ENCODE results near the gene USH1C.

Gene USH1C

DNA sequence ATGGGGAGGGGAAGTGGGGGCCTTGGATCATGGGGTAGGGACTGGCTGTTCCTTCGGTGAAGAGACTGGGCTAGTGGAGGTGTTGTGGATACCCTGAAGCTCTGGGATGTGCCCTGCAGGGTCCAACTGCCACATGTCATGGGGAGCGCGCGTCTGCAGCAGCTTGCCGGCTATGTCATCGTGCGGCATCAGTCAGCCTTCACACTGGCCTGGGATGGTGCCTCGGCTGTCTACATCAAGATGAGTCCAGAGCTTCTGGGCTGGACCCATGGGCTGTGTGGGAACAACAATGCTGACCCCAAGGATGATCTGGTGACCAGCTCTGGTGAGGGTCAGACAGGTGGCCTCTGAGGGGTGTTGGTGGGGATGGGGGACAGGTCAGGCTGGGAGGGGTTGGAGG lies 12.8 kb upstream of the USH1C start:
- Histone ChIP-seq H3K36me3 (ENCODE audit: low read depth) (no peaks in the 10 kb centered on the region), H3K27me3 (ENCODE audit: insufficient read depth, poor library complexity, severe bottlenecking) (no peaks in the 10 kb centered on the region), H3K9me3 (ENCODE audit: severe bottlenecking) (no peaks in the 10 kb centered on the region), H3K4me3 (ENCODE audit: severe bottlenecking) (no peak overlapping the region), H3K27ac (ENCODE audit: poor library complexity, severe bottlenecking) (no peak overlapping the region), H3K4me1 (ENCODE audit: insufficient read depth, poor library complexity, severe bottlenecking) (no peaks in the 10 kb centered on the region)
- TF ChIP-seq, protein P1, sequence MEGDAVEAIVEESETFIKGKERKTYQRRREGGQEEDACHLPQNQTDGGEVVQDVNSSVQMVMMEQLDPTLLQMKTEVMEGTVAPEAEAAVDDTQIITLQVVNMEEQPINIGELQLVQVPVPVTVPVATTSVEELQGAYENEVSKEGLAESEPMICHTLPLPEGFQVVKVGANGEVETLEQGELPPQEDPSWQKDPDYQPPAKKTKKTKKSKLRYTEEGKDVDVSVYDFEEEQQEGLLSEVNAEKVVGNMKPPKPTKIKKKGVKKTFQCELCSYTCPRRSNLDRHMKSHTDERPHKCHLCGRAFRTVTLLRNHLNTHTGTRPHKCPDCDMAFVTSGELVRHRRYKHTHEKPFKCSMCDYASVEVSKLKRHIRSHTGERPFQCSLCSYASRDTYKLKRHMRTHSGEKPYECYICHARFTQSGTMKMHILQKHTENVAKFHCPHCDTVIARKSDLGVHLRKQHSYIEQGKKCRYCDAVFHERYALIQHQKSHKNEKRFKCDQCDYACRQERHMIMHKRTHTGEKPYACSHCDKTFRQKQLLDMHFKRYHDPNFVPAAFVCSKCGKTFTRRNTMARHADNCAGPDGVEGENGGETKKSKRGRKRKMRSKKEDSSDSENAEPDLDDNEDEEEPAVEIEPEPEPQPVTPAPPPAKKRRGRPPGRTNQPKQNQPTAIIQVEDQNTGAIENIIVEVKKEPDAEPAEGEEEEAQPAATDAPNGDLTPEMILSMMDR (IDR thresholded peaks at IDR 0.05; ENCODE audit: poor library complexity, severe bottlenecking), result no peak
- ATAC-seq (ENCODE audit: low read depth) (no peak), DNase-seq (ENCODE audit: low spot score) (no peak)

DNA sequence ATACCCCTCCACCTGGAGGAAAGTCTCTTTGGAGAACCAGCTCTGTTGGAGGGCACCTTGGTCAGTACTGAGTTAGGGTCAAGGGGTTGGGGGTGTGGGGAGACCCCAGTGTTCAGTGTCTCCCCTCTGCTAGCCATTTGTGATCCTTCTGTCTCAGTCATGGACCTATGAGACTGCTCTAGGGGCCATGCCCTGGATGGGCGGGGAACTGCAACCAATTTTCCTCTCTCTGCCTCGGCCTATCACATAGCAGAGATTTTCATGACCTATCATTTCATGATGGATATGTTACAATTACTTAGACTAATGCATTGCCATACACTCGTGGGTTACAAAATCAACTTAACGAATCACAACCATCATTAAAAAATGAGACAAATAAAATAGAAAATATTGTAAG lies 10.3 kb upstream of the USH1C start:
- no peak overlapping the region for H3K4me3 ChIP-seq (ENCODE audit: severe bottlenecking)
- TF ChIP-seq, protein P1 (IDR thresholded peaks at IDR 0.05; ENCODE audit: poor library complexity, severe bottlenecking), result no peak
- no peaks in the 10 kb centered on the region for H3K36me3 ChIP-seq (ENCODE audit: low read depth)
- DNase-seq (ENCODE audit: low spot score) (no peak), ATAC-seq (ENCODE audit: low read depth) (no peak)
- no peaks in the 10 kb centered on the region for H3K27me3 ChIP-seq (ENCODE audit: insufficient read depth, poor library complexity, severe bottlenecking)
- H3K4me1 ChIP-seq (ENCODE audit: insufficient read depth, poor library complexity, severe bottlenecking), result no peaks in the 10 kb centered on the region
- H3K9me3 ChIP-seq (ENCODE audit: severe bottlenecking), result no peaks in the 10 kb centered on the region
- no peak overlapping the region for H3K27ac ChIP-seq (ENCODE audit: poor library complexity, severe bottlenecking)

DNA sequence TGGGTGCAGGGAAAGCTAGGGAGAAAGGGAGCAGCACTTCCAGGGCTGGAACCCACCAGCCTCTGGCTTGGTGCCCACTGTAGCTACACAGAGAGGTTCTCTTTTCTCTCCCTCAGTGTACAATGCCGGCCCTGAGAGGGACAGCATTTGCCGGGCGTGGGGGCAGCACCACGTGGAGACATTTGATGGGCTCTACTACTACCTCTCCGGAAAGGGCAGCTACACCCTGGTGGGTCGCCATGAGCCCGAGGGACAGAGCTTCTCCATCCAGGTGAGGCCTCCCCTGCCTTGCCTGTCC lies 9.0 kb upstream of the USH1C start:
- Histone ChIP-seq H3K27ac (ENCODE audit: poor library complexity, severe bottlenecking) (no peak overlapping the region), H3K36me3 (ENCODE audit: low read depth) (no peaks in the 10 kb centered on the region), H3K4me1 (ENCODE audit: insufficient read depth, poor library complexity, severe bottlenecking) (no peaks in the 10 kb centered on the region), H3K9me3 (ENCODE audit: severe bottlenecking) (no peaks in the 10 kb centered on the region), H3K27me3 (ENCODE audit: insufficient read depth, poor library complexity, severe bottlenecking) (no peaks in the 10 kb centered on the region), H3K4me3 (ENCODE audit: severe bottlenecking) (no peak overlapping the region)
- TF ChIP-seq, protein P1 (IDR thresholded peaks at IDR 0.05; ENCODE audit: poor library complexity, severe bottlenecking), result no peak
- ATAC-seq (ENCODE audit: low read depth) (no peak), DNase-seq (ENCODE audit: low spot score) (peak; percentile 47)

DNA sequence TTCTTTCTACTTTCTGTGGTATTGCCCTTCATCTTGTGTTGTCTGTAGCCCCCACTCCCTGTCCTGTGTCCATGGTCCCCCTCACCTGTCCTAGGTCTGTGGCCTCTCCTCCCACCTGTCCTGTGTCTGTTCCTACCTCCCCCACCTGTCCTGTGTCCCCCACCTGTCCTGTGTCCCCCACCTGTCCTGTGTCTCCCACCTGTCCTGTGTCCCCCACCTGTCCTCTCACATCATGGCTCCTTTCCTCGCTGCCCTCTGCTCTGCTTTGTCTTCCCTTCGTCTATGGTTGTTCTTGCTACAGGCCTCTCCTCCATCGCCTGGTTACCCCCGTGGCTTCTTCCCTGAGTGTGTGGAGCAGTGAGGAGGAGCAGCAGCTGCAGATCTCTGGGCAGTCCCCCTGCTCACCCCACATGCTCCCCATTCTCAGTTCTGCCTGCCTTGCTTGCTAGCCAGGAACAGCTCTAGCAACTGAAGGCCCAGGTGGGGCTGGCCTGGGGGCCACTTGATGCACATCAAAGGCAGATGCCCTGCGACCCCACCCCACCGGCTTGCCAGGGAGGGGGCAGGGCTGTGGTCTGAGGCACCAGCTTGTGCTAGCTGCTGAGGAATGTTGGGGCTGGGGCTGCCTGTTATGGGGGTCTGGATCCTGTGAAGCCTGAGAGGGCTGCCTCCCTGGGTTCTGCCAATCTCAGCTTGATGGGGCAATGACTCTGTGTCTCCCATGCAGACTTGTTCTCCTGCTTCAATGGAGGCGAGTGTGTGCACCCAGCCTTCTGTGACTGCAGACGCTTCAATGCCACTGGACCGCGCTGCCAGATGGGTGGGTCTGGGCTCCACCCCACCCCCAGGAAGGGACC lies 8.4 kb upstream of the USH1C start:
- H3K4me1 ChIP-seq (ENCODE audit: insufficient read depth, poor library complexity, severe bottlenecking), result no peaks in the 10 kb centered on the region
- peak; percentile 61 for DNase-seq (ENCODE audit: low spot score)

DNA sequence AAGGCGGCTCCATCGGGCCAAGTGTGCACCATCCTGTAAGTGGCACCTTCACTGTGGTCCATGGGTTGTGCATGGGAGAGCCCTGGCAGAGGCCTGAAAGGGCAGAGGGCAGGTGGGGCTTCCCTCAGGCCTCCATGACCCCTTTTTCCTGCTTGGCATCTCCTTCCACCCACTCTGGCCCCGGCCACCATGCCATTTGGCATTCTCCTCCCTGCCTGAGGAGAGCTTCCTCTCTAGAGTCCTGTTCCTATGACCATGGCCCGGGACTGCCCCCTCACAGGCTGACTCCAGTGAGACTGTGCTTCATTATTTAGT lies 7.8 kb upstream of the USH1C start:
- TF ChIP-seq, protein P1 (IDR thresholded peaks at IDR 0.05; ENCODE audit: poor library complexity, severe bottlenecking), result no peak
- Histone ChIP-seq H3K9me3 (ENCODE audit: severe bottlenecking) (no peaks in the 10 kb centered on the region), H3K4me1 (ENCODE audit: insufficient read depth, poor library complexity, severe bottlenecking) (no peaks in the 10 kb centered on the region), H3K4me3 (ENCODE audit: severe bottlenecking) (no peak overlapping the region), H3K27ac (ENCODE audit: poor library complexity, severe bottlenecking) (no peak overlapping the region), H3K36me3 (ENCODE audit: low read depth) (no peaks in the 10 kb centered on the region), H3K27me3 (ENCODE audit: insufficient read depth, poor library complexity, severe bottlenecking) (no peaks in the 10 kb centered on the region)
- no peak for ATAC-seq (ENCODE audit: low read depth)
- DNase-seq (ENCODE audit: low spot score), result no peak

More for the DNA sequence above, 8.4 kb upstream of the USH1C start:
- H3K27ac ChIP-seq (ENCODE audit: poor library complexity, severe bottlenecking), result no peak overlapping the region
- no peaks in the 10 kb centered on the region for H3K9me3 ChIP-seq (ENCODE audit: severe bottlenecking)
- TF ChIP-seq, protein P1 (IDR thresholded peaks at IDR 0.05; ENCODE audit: poor library complexity, severe bottlenecking), result no peak
- no peak overlapping the region for H3K4me3 ChIP-seq (ENCODE audit: severe bottlenecking)
- no peaks in the 10 kb centered on the region for H3K27me3 ChIP-seq (ENCODE audit: insufficient read depth, poor library complexity, severe bottlenecking)
- H3K36me3 ChIP-seq (ENCODE audit: low read depth), result no peaks in the 10 kb centered on the region
- ATAC-seq (ENCODE audit: low read depth), result no peak
